Trophoblast cell (in vitro differentiated cells and primary cell): Measurements from ENCODE around the gene WDFY3.

Experiments
- DNase-seq, 2 donors: peaks; one replicate each; pipeline ENCODE4 v3.0.0-alpha.2; 2016
- H2AFZ ChIP-seq: 2 replicates; pipeline ENCODE4 v1.6.1; 2013; ENCODE audit warnings: low read length, moderate library complexity, mild to moderate bottlenecking; ENCODE audit not compliant: insufficient read depth, poor library complexity
- H2AK5ac ChIP-seq: 2 replicates; pipeline ENCODE4 v1.6.1; 2013; ENCODE audit warnings: mild to moderate bottlenecking, low read length
- H2BK120ac ChIP-seq: 2 replicates; pipeline ENCODE4 v1.6.1; 2013; ENCODE audit warnings: low read length, mild to moderate bottlenecking, moderate library complexity; ENCODE audit not compliant: insufficient read depth, poor library complexity
- H2BK12ac ChIP-seq: 2 replicates; pipeline ENCODE4 v1.6.1; 2013; ENCODE audit warnings: mild to moderate bottlenecking, low read length, moderate library complexity
- H2BK5ac ChIP-seq: 2 replicates; pipeline ENCODE4 v1.6.1; 2013; ENCODE audit warnings: low read length, low read depth, moderate library complexity, mild to moderate bottlenecking; ENCODE audit not compliant: poor library complexity
- H3K14ac ChIP-seq: 2 replicates; pipeline ENCODE4 v1.6.1; 2013; ENCODE audit warnings: mild to moderate bottlenecking, low read length
- H3K18ac ChIP-seq: 2 replicates; pipeline ENCODE4 v1.6.1; 2013; ENCODE audit warnings: mild to moderate bottlenecking, low read length
- H3K23ac ChIP-seq: 2 replicates; pipeline ENCODE4 v1.6.1; 2013; ENCODE audit warnings: low read length
- H3K27ac ChIP-seq: 2 replicates; pipeline ENCODE4 v1.5.1; 2013; ENCODE audit warnings: low read depth, mild to moderate bottlenecking, inconsistent platforms, low read length, moderate library complexity
- H3K27me3 ChIP-seq: 2 replicates; pipeline ENCODE4 v1.6.1; 2013; ENCODE audit warnings: inconsistent platforms, mild to moderate bottlenecking, low read length, moderate library complexity; ENCODE audit not compliant: insufficient read depth
- H3K36me3 ChIP-seq, 2 experiments: 1 replicate in 1 of 2; 2 replicates in 1 of 2; pipeline ENCODE4 v1.6.1; 2013; ENCODE audit warnings: low read length in 2 of 2, mild to moderate bottlenecking in 2 of 2, moderate library complexity in 1 of 2; ENCODE audit not compliant: insufficient read depth in 2 of 2, control insufficient read depth in 1 of 2
- H3K4ac ChIP-seq: 2 replicates; pipeline ENCODE4 v1.6.1; 2013; ENCODE audit warnings: low read depth, mild to moderate bottlenecking, low read length, moderate library complexity
- H3K4me1 ChIP-seq, 2 experiments: 1 replicate in 1 of 2; 2 replicates in 1 of 2; pipeline ENCODE4 v1.6.1; 2013; ENCODE audit warnings: low read length in 2 of 2, mild to moderate bottlenecking in 2 of 2, moderate library complexity in 1 of 2; ENCODE audit not compliant: insufficient read depth in 2 of 2, control insufficient read depth in 1 of 2
- H3K4me2 ChIP-seq: 2 replicates; pipeline ENCODE4 v1.6.1; 2013; ENCODE audit warnings: inconsistent platforms, mild to moderate bottlenecking, low read length, moderate library complexity
- H3K4me3 ChIP-seq: 2 replicates; pipeline ENCODE4 v1.5.1; 2013; ENCODE audit warnings: mild to moderate bottlenecking, low read depth, low read length, inconsistent platforms
- H3K79me1 ChIP-seq: one replicate; pipeline ENCODE4 v1.6.1; 2013; ENCODE audit warnings: low read length
- H3K79me2 ChIP-seq: 2 replicates; pipeline ENCODE4 v1.6.1; 2013; ENCODE audit warnings: low read length, mild to moderate bottlenecking; ENCODE audit not compliant: control insufficient read depth, insufficient read depth, poor library complexity
- H3K9ac ChIP-seq: 2 replicates; pipeline ENCODE4 v1.6.1; 2013; ENCODE audit warnings: mild to moderate bottlenecking, low read length
- H3K9me3 ChIP-seq: 2 replicates; pipeline ENCODE4 v1.6.1; 2013; ENCODE audit warnings: low read depth, mild to moderate bottlenecking, control low read depth, inconsistent platforms, low read length; ENCODE audit not compliant: insufficient read depth
- H4K12ac ChIP-seq: 2 replicates; pipeline ENCODE4 v1.6.1; 2013; ENCODE audit warnings: low read depth, mild to moderate bottlenecking, low read length, moderate library complexity
- H4K8ac ChIP-seq: 2 replicates; pipeline ENCODE4 v1.6.1; 2013; ENCODE audit warnings: low read depth, mild to moderate bottlenecking, low read length, moderate library complexity
- H4K91ac ChIP-seq: one replicate; pipeline ENCODE4 v1.6.1; 2013; ENCODE audit warnings: low read depth, mild to moderate bottlenecking, low read length, moderate library complexity
- WGBS: extraction: QIAGEN DNeasy Blood & Tissue Kit; methylation state at CpG from one replicate; pipeline ENCODE4 v1.1.7; 2013; ENCODE audit warnings: missing lambda C conversion rate; ENCODE audit not compliant: insufficient read length, insufficient coverage; ENCODE audit errors: extremely low coverage; 5-methylcytosine and 5-hydroxymethylcytosine counted together

Gene WDFY3

DNA sequence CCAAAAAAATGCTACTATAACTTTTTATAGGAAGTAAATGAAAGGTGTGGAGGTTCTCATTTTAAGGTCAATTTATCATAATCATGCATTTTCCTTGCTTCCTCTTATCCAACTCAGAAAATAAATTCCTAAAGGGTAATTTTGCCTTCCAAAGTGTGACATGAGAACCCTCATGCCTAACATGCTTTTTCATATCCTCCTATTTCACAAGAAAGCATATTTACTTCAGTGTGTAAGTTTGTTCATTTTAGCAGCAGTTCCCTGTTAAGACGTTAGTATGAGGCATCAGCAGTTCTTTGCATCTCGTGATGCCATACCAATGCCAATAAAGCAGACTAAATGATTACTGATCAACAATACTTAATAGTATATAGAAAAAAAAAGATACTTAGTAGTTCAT is 18.4 kb downstream of the WDFY3 start:
- Histone ChIP-seq H3K9ac (no peak overlapping the region), H4K91ac (no peak overlapping the region), H3K4me1 (no peaks in the 10 kb centered on the region), H2BK5ac (no peak overlapping the region), H2BK120ac (no peak overlapping the region), H4K8ac (no peak overlapping the region), H3K14ac (no peak overlapping the region), H3K27ac (no peak overlapping the region), H4K12ac (no peak overlapping the region), H2AFZ (no peak overlapping the region), H3K9me3 (no peaks in the 10 kb centered on the region), H3K4me2 (no peak overlapping the region), H3K18ac (no peak overlapping the region), H3K27me3 (no peaks in the 10 kb centered on the region), H3K79me1 (no peaks in the 10 kb centered on the region), H3K4ac (no peak overlapping the region), H3K36me3 (no peaks in the 10 kb centered on the region), H3K23ac (no peak overlapping the region), H3K4me3 (no peak overlapping the region), H2BK12ac (no peak overlapping the region), H2AK5ac (no peak overlapping the region), H3K79me2 (peaks cover 1% of the 10 kb centered on the region)
- WGBS: no CpG with 5 or more reads among the region's 2 CpGs
- DNase-seq: peak in 1 of 2 donors; percentile 40

DNA sequence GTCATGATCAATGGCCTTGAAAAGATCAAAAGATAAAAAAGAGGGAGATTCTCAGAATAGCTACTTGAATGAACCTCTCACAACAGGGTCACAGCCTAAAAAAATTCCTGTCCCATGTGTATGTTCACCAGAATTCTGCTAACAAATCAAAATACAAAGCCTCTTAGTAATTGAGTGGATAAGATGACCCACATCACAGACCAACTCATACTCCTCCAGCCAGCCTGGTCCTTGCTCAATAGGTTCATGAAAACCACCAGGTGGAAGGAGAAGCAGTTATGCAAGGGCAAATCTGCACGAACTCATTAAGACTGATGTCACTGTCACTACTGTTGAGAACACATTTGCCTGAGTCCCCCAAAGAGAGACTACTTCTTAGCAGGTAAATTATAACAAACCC is 21.5 kb downstream of the WDFY3 start:
- Histone ChIP-seq H3K9ac (no peak overlapping the region), H3K79me1 (no peaks in the 10 kb centered on the region), H2AK5ac (no peak overlapping the region), H3K23ac (peak overlapping the region; percentile 33), H3K79me2 (peaks cover 1% of the 10 kb centered on the region), H2BK12ac (no peak overlapping the region), H2BK5ac (no peak overlapping the region), H3K27ac (no peak overlapping the region), H3K14ac (no peak overlapping the region), H3K4me2 (no peak overlapping the region), H2AFZ (no peak overlapping the region), H3K4ac (peak overlapping the region; percentile 15), H3K18ac (no peak overlapping the region), H3K36me3 (no peaks in the 10 kb centered on the region), H4K8ac (no peak overlapping the region), H4K12ac (no peak overlapping the region), H3K4me3 (no peak overlapping the region), H3K27me3 (no peaks in the 10 kb centered on the region), H4K91ac (no peak overlapping the region), H3K4me1 (no peaks in the 10 kb centered on the region), H3K9me3 (no peaks in the 10 kb centered on the region), H2BK120ac (no peak overlapping the region)
- peak; percentile 77 to 87 for DNase-seq
- no CpG with 5 or more reads among the region's 1 CpG for WGBS

DNA sequence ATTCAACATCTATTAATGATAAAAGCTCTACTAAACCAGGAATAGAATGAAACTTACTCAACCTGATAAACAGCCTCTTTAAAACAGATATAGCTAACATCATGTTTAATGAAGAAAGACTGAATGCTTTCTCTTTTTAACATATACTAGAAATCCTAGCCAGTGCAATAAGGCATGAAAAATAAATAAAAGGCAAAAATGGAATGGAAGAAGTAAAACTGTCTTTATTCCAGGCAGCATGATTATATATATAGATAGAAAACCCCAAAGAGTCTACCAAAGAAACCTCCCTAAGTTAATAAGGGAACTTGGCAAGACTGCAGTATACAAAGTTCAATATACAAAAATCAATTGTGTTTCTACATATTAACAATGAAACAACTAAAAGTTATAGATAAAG is 25.5 kb downstream of the WDFY3 start:
- Histone ChIP-seq H2AK5ac (no peak overlapping the region), H3K36me3 (no peaks in the 10 kb centered on the region), H2BK5ac (no peak overlapping the region), H3K27ac (no peak overlapping the region), H2AFZ (no peak overlapping the region), H3K9ac (no peak overlapping the region), H2BK120ac (no peak overlapping the region), H3K4ac (no peak overlapping the region), H3K4me1 (peaks cover 0 to 2% of the 10 kb centered on the region in 2 experiments), H3K79me1 (no peaks in the 10 kb centered on the region), H4K12ac (no peak overlapping the region), H3K4me3 (no peak overlapping the region), H3K79me2 (no peaks in the 10 kb centered on the region), H3K23ac (no peak overlapping the region), H2BK12ac (no peak overlapping the region), H3K18ac (no peak overlapping the region), H3K4me2 (no peak overlapping the region), H3K9me3 (no peaks in the 10 kb centered on the region), H3K14ac (no peak overlapping the region), H4K91ac (no peak overlapping the region), H3K27me3 (no peaks in the 10 kb centered on the region), H4K8ac (no peak overlapping the region)
- DNase-seq: no peak

DNA sequence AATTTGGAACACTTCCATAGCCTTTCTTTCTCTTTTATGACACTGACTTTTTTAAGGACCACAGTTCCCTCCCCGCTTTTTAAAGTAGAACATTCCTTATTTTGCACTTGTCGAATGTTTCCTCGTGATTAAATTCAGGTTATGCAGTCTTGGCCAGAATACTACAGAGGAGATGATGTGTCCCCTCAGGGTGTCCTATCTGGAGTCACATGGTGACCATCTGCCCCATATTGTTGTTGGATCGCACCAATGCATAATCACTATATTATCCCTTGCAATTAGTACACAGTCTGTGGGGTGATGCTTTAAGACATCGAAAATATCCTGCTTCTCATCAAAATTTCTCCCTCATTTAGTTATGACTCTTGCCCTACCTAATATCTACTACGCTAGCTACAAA is 27.4 kb downstream of the WDFY3 start:
- H2AFZ ChIP-seq: no peak overlapping the region
- DNase-seq: no peak
- no peaks in the 10 kb centered on the region for H3K27me3 ChIP-seq
- H3K9ac ChIP-seq: no peak overlapping the region
- no peak overlapping the region for H3K14ac ChIP-seq
- no CpG with 5 or more reads among the region's 6 CpGs for WGBS
- H3K9me3 ChIP-seq: no peaks in the 10 kb centered on the region
- no peaks in the 10 kb centered on the region for H3K36me3 ChIP-seq
- no peak overlapping the region for H4K12ac ChIP-seq
- no peak overlapping the region for H3K4ac ChIP-seq
- H2AK5ac ChIP-seq: no peak overlapping the region
- H3K4me2 ChIP-seq: no peak overlapping the region
- H2BK12ac ChIP-seq: no peak overlapping the region
- no peak overlapping the region for H4K91ac ChIP-seq
- H2BK120ac ChIP-seq: no peak overlapping the region
- no peaks in the 10 kb centered on the region for H3K79me1 ChIP-seq
- H3K27ac ChIP-seq: peak overlapping the region; percentile 19
- H4K8ac ChIP-seq: no peak overlapping the region
- H3K4me1 ChIP-seq: peaks cover 0 to 2% of the 10 kb centered on the region in 2 experiments
- no peak overlapping the region for H3K4me3 ChIP-seq
- peak overlapping the region; percentile 49 for H3K23ac ChIP-seq
- no peaks in the 10 kb centered on the region for H3K79me2 ChIP-seq
- H3K18ac ChIP-seq: no peak overlapping the region
- H2BK5ac ChIP-seq: no peak overlapping the region
